NK-92 treated with Interleukin-12 subunit alpha and Interleukin-12 subunit beta, amount 100 ng/mL, for 24 hours (cell line): ENCODE results near the gene GBX1.

Experiments
- DNase-seq: peaks from one replicate; lab custom pipeline; 2025; lab: John Stamatoyannopoulos, UW

Gene GBX1

DNA sequence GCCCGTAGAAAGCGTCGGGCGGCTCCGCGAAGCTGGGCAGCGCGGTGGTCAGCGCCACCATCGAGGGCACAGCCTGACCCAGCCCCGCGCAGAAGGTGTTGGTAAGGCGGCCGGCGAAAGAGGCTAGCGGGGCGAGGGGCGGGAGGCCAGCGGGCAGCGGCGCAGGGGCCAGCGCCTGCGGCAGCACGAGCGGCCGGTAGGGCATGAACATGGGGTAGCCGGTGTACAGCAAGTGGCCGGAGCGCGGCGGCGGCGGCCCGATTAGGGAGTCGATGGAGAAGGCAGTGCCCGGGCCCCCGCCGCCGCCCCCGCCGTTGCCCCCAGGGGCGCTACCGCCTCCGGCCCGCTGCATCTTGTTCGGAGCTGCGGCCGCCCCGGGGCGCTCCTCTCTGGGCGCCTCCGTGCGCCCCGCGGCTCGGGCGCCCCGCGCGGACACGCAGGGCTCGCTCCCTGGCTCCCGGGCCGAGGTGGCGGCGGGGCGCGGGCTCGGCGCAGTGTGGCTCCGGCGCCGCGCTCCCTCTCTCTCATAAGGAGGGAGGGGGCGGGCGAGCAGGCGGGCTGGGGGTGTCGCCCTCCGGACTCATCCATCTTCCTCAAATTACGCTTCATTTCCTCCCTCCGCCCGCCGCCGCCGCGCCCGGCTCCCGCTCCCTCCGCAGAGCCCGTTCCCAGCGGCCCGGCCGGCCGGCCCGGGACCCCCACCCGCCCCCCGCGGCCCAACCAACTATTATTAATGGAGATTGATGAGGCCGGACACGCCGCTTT, at the start of gene GBX1:
Gene GBX1, minus strand, starts transcription at position 498 of the 765 bp plus-strand sequence. Its CDS starts 146 bp downstream, at position 352.
- DNase-seq: no peak

DNA sequence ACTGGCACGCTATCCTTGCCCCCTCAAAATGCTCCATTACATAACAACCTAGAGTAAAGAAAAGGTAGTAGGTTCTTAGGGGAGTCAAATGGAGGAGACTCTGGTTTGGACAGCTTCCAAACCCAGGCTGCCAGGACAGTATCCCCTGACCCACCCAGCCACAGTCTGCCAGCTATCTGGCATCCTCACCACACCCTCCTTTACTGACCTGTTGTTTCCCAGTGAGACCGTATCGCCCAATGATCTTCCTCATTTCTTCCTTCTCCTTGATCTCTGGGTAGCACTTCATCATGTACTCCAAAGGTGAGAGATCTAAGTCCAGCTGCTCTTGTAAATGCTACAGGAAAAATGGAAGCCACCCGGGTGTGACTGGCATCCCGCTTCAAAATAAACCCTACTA, 47.9 kb upstream of the GBX1 start:
- no peak for DNase-seq

DNA sequence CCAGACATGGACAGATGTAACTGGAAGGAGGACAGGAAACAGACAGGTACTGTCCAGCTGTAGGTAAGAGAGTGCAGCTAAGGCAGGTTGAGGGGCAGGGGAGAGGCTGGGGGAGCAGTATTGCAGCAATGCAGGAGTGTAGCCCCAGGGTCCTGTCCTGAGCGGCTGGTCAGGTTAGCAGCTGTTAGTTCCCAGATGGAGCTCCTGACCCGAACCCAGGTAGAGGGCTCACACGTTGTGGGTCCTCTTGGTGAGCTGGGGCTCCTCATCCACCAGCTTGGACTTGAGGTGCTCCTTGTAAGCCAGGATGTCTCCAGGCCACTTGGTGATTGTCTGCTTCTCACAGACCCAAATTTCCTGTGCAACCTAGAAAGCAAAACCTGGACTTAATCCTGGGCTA, 46.3 kb upstream of the GBX1 start:
- DNase-seq: no peak

DNA sequence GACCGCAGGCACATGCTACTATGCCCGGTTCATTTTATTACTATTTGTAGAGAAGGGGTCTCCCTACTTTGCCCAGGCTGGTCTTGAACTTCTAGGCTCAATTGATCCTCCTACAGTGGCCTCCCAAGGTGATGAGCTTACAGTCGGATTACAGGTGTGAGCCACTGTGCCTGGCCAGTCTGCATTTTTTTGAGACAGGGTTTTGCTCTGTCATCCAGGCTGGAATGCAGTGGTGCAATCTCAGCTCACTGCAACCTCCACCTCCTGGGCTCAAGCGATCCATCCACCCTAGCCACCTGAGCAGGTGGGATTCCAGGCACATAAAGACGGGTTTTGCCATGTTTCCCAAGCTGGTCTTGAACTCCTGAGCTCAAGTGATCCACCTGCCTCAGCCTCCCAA, 45.1 kb upstream of the GBX1 start:
- DNase-seq: no peak

DNA sequence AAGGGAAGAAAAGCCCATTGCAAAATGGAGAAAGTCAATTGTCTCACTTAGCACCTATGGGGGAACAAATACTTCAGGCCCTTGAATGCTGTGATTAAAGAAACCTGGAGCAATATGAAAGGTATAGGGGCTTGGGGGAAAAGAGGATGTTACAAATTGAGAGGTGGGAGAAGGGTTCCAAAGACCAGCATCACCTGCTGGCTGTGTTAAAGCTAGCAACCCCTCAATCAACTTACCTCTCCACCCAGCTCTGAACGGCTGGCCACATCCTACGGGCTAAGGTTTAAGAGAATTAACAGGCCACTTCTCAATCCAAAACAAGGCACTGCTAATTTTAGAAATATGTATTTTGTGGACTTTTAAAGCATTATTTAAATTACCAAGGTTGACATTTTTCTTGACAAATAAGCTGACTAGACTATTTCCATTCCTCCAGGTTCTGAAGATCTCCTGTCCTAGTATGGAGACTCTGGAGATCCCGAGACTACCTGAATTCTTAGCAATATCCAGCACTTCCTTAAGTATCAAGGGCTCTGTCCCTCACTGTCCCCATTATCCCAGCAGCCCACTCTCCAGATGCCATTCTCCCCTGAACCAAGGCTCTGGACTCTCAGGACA, 43.8 kb upstream of the GBX1 start:
- no peak for DNase-seq

DNA sequence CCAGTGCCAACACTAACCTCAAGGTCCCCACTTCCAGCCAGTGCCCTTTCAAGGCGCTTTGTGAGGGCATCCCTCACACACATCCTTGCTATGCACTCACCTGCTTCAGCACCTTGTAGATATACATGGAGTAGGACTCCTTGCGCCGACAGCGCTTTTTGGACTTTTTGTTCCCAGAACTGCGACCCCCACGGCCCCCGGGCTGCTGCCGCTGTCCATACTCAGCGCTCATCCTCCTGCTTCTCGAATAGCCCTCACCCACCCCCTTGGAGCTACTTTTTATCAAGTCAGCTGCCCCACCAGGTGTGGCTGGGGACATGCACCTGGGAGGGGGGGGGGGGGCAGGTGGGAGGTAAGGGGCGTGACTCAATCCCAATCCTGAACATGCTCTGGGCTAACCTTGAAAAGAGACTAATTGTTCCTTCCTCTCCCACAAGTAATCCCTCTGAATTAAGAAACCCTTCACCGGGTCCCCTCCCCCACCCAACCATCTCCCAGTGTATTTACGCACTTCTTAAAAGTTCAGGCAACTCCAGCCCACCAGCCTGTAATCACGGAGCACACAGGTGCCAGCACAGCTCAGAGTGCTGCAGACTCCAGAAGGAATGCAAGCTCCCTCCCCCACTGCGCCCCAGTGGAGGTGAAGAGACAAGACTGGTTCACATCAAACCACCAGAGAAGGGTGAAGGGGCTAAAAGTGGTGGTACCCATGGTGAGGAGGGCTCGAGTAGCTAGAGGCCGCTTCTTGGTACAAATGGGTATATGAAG, 42.8 kb upstream of the GBX1 start, which contains the start of gene H2BK1:
Gene H2BK1, minus strand, starts transcription at position 402 of the 768 bp plus-strand sequence. Its CDS starts 170 bp downstream, at position 232.
- no peak for DNase-seq

DNA sequence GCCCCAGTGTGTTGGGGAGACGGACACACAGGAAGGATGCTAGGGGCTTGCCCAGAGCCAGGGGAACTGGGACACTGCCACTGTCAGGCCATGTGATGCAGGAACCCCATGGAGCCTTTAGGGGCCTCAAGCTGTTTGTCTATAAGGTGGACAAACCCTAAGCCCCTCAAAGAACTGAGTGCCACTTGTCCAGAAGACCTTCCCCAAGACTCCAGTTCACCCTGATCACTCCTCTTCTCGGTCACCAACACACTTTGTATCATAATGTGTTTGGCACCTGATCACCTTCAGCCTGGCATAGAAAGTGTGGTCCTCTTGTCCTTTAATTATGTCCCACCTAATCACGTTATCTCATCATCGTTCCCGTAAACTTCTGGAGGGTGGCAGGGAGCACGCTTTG, 42.1 kb upstream of the GBX1 start:
- DNase-seq: no peak

DNA sequence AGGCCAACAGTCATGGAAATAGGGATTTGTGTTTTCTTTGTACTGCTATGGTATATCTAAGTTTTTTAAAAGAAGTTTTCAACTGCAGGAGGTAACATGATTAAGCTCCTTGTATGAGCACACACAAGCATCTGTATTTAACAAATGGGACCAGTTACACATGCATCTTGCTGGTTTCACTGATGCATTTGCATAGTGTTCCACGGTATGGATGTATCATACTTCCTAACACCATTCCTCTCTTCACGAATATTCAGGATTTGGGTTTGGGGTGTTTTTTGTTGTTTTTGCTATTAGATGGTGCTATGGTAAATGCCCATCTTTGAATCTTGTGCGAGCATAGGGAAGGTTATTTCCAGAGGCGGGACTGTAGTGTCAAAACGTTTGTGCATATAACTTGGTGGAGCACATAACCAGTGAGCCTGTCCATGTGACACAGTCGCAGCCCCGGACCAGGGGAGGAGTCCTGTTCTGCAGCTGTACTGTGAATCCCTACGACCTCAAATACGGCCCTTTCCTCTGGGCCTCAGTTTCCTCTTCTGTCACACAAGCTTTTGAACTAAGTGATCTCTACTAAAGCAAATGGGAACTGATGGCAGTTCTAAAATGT, 40.9 kb upstream of the GBX1 start:
- no peak for DNase-seq

DNA sequence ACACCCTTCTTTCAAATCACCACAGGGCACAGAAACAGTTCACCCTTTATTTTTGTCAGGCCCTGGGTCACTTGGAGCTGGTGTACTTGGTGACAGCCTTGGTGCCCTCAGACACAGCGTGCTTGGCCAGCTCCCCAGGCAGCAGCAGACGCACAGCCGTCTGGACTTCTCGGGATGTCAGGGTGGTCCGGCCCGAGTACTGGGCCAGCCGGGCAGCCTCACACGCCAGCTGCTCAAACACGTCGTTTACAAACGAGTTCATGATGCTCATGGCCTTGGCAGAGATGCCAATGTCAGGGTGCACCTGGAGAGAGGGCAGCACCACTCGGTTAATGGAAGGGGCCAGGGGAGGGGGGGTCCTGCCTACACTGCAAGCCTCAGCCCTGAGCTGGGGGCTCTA, 40.3 kb upstream of the GBX1 start:
- DNase-seq: no peak

DNA sequence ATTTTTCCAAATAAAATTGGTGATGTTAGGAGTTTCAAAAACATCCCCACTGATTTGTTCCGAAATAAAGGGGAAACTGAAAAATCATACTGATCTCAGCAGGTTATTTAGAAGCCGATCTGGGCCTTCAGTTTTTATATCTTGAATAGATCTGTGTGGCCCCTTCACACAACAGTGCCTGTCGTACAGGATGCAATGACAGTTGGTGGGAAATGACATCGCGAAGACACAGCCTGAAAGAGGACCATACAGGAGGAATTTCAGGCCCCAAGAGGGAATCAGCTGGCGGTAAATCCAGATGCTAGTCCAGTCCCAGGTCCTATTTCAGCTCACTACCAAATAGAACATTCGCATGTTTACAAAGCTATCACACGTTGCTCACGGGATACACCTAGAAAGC, 39.8 kb upstream of the GBX1 start:
- DNase-seq: no peak

DNA sequence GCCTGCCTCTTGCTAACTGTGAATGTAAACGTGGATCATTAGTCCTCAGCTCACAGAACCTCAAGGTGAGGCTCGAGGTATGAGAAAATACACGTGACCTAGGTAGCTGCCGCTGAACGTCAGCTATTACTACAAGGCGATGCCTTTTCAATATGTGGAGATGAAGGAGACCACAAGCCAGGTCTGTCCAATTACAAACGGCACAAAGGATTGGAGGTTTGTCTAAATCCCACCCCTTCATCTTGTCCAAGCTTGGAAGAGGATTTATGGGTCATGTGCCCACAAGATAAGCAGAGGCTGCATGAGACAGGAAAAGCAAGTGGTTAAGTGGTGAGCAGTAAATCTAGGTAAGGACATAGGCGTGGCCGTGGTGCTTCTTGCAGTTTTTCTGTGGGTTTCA, 39.4 kb upstream of the GBX1 start:
- DNase-seq: no peak

DNA sequence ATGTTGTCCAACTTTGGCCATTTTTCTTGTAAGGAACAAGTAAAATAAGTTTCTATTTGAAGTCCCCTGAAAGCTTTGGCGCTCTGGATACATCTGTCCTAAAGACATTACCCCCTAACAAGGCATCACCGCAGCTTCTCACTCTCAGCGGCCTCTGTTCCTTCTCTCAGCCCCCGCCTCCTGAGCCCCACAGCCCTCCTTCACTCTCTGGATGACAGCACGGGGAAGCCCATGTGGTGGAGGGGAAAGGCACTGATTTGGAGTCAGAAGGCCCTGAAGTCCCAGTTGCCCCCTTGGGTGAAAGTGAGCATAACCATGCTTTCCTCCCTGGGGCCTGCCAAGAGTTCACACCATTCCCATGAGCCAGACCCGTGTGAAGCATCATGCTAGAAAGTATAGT, 38.2 kb upstream of the GBX1 start:
- DNase-seq: no peak

DNA sequence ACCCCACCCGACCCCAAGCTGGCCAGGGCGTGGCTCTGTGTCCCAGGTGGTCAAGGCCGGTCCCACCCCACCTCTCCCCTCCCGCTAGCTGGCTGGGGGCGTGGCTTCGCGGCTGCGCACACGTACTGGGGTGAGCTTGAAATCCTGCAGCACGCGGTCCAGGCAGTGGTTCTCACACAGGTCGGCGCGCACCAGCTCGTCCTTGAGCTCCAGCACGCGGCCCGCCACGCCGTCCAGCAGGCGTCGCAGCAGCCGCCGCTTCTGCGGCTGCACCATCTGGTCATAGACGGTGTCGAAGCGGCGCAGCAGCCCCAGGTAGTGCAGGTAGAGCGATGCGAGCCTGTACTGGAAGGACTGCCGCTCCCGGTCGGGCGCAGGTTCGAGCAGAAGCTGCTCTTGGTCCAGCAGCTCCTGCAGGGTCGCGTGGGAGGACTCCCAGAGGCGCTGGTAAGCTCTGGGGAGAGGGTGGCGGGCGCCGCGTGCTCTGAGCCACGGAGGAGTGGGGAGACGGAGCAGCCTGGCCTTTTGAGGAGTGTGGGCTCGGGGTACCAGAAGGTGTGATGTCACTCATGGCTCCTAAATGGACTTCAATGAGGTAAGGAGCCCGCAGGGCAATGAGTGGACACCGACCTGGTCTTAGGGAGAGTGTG, 37.0 kb upstream of the GBX1 start:
- no peak for DNase-seq

DNA sequence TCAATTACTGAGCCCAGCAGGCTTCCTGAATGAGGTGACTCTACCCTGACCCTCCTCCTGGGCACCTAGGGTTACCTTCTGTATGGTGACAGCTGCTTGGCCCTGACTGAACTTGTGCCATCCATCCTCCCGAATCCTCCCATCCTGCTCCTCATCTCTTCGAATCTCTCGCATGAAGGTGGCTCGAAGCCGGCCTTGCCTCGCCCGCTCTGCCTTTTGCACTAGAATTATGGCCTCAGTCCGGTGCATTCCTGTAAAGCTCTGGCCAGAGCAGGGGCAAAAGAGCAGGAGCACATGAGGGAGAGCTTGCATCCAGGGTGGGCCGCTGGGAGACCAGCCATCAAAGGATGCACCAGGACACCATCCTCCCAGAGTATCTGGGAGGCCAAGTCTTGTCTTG, 35.3 kb upstream of the GBX1 start:
- DNase-seq: no peak

DNA sequence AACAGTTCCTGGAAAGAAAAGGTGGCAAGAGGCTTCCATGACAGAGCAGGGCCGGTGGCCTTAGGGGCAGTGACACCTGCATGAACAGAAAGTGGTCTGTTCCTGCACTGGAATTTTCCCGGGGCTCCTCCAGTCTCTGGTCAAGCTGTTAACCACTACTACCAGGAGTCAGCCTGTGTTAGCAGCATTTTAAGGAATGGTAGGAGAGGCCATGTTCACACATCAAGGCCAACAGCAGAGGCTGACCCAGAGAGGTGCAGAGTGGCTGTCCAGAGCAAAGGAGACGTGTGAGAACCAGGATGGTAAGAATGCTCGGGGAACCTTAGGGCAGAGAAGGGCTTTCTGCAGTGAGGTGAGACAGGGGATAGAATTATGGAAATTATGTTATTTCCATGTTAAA, 34.3 kb upstream of the GBX1 start:
- no peak for DNase-seq

DNA sequence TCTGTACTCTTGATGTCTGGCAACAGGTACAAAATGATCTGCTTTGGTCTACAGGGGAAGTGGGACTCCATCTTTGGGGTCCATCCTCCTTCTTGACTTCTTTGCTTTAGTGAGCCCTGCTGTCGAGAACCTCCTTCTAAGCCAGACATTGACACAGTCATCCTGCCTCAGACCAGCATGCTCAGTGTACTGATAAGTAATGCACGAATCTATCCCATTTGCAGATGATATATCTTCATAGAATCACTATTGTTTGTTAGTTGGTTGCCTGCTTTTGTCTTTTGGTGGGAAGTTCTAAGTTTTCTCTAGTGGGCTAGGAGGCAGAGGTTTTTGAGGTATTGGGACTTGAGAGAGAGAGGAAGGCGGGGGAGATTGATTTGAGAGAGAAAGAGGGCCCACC, 33.9 kb upstream of the GBX1 start:
- DNase-seq: no peak

DNA sequence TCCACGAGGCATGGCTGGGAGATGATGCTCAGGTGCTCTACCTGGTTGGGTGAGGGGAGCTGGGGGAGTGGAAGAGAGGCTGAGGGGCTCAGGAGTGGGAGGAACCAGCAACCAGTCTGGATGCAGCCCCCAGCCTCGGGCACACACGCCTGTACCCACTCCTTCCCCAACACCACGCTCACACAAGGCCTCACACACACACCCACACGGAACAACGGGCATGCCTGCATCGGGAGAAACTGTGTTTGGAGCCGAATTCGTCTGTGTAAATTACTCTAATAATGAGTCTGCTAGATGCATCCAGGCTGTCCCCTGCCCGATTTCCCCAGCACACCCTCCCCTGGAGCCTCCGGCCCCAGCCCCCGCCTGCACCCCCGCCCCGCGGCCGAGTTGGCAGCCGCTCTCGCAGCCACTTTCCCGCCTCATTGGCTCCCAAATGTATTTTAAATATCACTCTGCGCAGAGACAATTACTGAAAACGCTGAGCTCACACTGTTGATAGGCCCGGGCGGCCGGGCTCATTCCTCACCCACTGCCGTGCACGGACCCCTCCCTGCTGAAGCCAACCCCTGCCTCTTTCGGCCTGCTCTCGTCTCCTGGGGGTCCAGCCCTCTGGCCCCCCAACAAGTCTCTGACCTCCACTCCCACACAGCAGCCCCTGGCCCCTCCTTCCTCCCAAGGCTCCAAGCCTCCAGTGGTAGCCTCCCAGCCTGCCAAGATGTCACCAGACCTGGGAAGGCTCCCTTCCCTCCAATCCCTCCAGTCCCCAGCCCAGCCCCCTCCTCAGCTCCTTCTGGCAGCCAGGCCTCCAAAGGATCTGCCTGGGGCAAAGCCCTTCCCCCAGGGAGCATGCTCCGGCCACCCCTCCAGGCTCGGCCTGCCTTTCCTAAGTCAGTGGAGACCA, 31.7 kb upstream of the GBX1 start:
- DNase-seq: no peak

DNA sequence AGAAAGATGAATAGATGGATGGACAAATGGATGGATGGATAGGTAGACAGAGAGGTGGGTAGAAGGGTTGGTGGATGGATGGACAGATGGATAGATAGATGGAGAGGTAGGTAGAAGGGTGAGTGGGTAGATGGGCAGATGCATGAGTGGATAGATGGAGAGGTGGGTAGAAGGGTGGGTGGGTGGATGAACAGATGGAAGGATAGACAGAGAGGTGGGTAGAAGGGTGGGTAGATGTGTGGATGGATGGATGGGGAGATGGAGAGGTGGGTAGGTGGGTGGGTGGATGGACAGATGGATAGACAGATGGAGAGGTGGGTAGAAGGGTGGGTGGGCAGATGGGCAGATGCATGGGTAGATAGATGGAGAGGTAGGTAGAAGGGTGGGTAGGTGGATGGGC, 30.4 kb upstream of the GBX1 start:
- no peak for DNase-seq

DNA sequence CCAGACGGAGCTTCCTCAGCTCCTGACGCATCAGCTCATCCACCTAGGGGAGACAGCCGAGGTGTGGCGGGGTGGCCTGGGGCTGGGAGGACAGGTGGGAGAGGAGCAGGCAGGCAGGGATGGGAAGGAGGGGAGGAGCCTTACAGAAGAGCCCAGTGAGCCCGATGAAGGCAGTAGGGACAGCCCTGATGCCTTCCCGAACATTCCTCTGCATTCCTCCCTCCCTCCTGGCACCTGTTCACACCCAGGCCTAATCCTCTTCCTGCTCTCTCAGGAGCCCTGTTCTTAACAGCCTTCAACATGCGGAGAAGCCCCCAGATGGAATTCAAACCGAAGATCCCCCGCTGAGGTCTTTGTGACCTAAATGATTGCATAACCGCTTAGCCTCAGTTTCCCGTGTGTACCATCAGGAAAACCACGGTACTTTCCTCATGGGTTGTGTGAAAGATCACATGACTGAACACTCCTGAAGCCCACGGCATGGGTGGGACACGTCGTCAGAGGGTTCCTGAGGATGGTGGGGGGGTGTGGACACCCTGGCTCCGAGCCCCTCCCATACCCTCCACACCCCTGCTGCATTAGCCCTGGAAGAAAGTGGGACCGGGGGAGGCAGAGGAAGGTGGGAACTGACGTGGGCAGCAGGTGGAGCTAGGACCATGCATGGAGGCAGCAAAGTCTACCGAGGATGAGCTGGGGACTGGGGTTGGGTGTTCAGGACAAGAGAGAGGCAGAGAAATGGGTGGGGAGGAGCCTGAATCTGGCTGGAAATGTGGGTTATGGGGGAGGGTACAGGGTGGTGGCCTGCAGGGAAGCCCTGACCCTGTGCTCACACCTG, 28.3 kb upstream of the GBX1 start:
- DNase-seq: no peak

DNA sequence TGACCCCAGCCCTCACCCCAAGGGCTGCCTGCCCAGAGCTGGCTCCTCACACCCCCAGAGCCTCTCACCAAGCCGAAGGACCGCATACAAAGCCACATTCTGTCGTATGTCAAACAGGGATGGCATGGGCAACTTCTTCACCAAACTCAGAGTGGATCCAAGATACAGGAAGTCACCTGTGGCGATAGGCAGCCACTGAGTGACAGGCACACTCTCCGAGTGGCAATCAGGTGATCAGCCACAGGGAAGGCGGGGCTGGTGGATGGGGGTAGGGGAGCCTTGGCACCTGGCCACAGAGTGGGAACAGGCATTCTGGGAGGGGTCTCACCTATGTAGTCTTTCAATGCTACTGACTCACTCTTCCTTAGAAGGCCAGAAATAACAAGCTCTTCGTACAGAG, 26.7 kb upstream of the GBX1 start:
- DNase-seq: no peak
